ENCODE results near the gene FAM131B. TPM values are rescaled to one million over a fixed set of nuclear protein-coding genes. Genes with fewer than 3 reads are reported as not detected.
A peak's percentile ranks its signal among the peaks of the same experiment; 100 is the strongest.

Gene FAM131B
- total and polyA plus RNA-seq, 2 of the 13 experiments (the other 11 are each of a cell fraction or from before 2014, with no cell fraction given), result 0.07 TPM; not detected in 1

- TF ChIP-seq ZNF33B (CRISPR knock-in tag; IDR thresholded peaks at IDR 0.05), result 0 out of 2 replicates have a peak, but pooled peaks have one; percentile 27
- TF ChIP-seq JDP2 (CRISPR knock-in tag; IDR thresholded peaks at IDR 0.05; ENCODE audit: borderline replicate concordance), result no peak
- 0 out of 2 replicates have a peak, but pooled peaks have one; percentile 80 for TF ChIP-seq ZBTB43 (CRISPR knock-in tag; conservative IDR thresholded peaks at IDR 0.05)
- TF ChIP-seq NAIF1 (CRISPR knock-in tag; IDR thresholded peaks at IDR 0.05; ENCODE audit: borderline replicate concordance), result 0 out of 2 replicates have a peak, but pooled peaks have one; percentile 69
- peak; percentile 77; the same call in 1 of the 2 replicates for TF ChIP-seq ZNF205 (CRISPR knock-in tag; IDR thresholded peaks at IDR 0.05)
- TF ChIP-seq FUBP1 (CRISPR knock-in tag; IDR thresholded peaks at IDR 0.05; ENCODE audit: borderline replicate concordance), result peak; percentile 90; the same call in 1 of the 2 replicates
- peak; percentile 66; the same call in 1 of the 2 replicates for TF ChIP-seq ZNF280D (CRISPR knock-in tag; IDR thresholded peaks at IDR 0.05)
- no peak for TF ChIP-seq REST (IDR thresholded peaks at IDR 0.05; ENCODE audit: borderline replicate concordance in 1 of 2, low read depth in 1 of 2, low read length in 2 of 2)
- peak; percentile 37; the same call in 1 of the 2 replicates for TF ChIP-seq CEBPB (IDR thresholded peaks at IDR 0.05; ENCODE audit: borderline replicate concordance, low read depth, low read length)
- TF ChIP-seq HOXD1 (CRISPR knock-in tag; IDR thresholded peaks at IDR 0.05), result 0 out of 2 replicates have a peak, but pooled peaks have one; percentile 50
- 0 out of 2 replicates have a peak, but pooled peaks have one; percentile 63 for TF ChIP-seq NR1H2 (CRISPR knock-in tag; IDR thresholded peaks at IDR 0.05; ENCODE audit: borderline replicate concordance, low read depth)
- TF ChIP-seq KDM1A (CRISPR knock-in tag; IDR thresholded peaks at IDR 0.05), result 0 out of 2 replicates have a peak, but pooled peaks have one; percentile 13
- TF ChIP-seq RAD51 (IDR thresholded peaks at IDR 0.05; ENCODE audit: borderline replicate concordance), result no peak
- TF ChIP-seq TBP (CRISPR knock-in tag; IDR thresholded peaks at IDR 0.05), result no peak
- peak; percentile 27; the same call in 1 of the 2 replicates for TF ChIP-seq ELF1 (CRISPR knock-in tag; IDR thresholded peaks at IDR 0.05)
- TF ChIP-seq CHD2 (IDR thresholded peaks at IDR 0.05; ENCODE audit: low read depth, low read length), result 0 out of 2 replicates have a peak, but pooled peaks have one; percentile 13
- TF ChIP-seq ZNF891 (CRISPR knock-in tag; IDR thresholded peaks at IDR 0.05), result no peak
- no peak for TF ChIP-seq ZNF850 (CRISPR knock-in tag; conservative IDR thresholded peaks at IDR 0.05)
These were observed 33.0 kb upstream of the FAM131B start (continued) for GRCh38 chr7:143395187-143396149.

Data from HepG2 (cell line).